Panc1 (cell line): ENCODE results near the gene RIPPLY2. TPM values are rescaled to one million over a fixed set of nuclear protein-coding genes. Genes with fewer than 3 reads are reported as not detected.

Experiments used
- ATAC-seq: fragments of 200-7000 bp; cut with Tn5 transposase; 2 replicates; pipeline ENCODE4 v1.9.1; 2020; ENCODE audit warnings: mild to moderate bottlenecking, moderate library complexity
- BruUV-seq: library from RNA; stranded (reverse); fragments of 400-500 nt; replicated peaks from 2 replicates; lab custom pipeline; 2021; lab: Mats Ljungman, UMichigan
- CTCF ChIA-PET: fragments of 300-600 bp; sonication (Branson Sonifier 250); formaldehyde crosslinking; loops from one replicate; lab custom pipeline; 2022; ENCODE audit warnings: antibody characterized with exemption; lab: Charles Lee
- POLR2A ChIA-PET: fragments of 300-600 bp; sonication (Branson Sonifier 250); formaldehyde crosslinking; loops from one replicate; lab custom pipeline; 2022; ENCODE audit warnings: antibody characterized with exemption; lab: Charles Lee
- DNase-seq: peaks from one replicate; pipeline ENCODE4 v3.0.0-alpha.2; 2010; ENCODE audit warnings: low read depth, low spot score
- H3K27ac ChIP-seq: 2 replicates; pipeline ENCODE4 v1.5.1; 2011; ENCODE audit warnings: mild to moderate bottlenecking, low read length, inconsistent platforms
- H3K27me3 ChIP-seq: fragments of 200-500 bp; sonication (Bioruptor generic); 2 replicates; pipeline ENCODE4 v1.6.0; 2014; ENCODE audit warnings: low read length, inconsistent platforms; ENCODE audit not compliant: control insufficient read depth, insufficient read depth
- H3K36me3 ChIP-seq: fragments of 200-500 bp; sonication (Bioruptor generic); 2 replicates; pipeline ENCODE4 v1.5.1; 2014; ENCODE audit warnings: inconsistent platforms, mild to moderate bottlenecking, low read length, moderate library complexity; ENCODE audit not compliant: control insufficient read depth, insufficient read depth
- H3K4me1 ChIP-seq: 2 replicates; pipeline ENCODE4 v1.5.1; 2011; ENCODE audit warnings: inconsistent platforms, mild to moderate bottlenecking, low read length, moderate library complexity; ENCODE audit not compliant: control insufficient read depth, insufficient read depth
- H3K4me3 ChIP-seq, 2 experiments: 2 replicates each; pipeline ENCODE4 v1.5.1; 2011 to 2012; ENCODE audit warnings: low read depth in 2 of 2, low read length in 2 of 2, mild to moderate bottlenecking in 2 of 2, inconsistent platforms in 1 of 2, moderate library complexity in 1 of 2
- H3K9me3 ChIP-seq: fragments of 200-500 bp; sonication (Bioruptor generic); 2 replicates; pipeline ENCODE4 v1.5.1; 2014; ENCODE audit warnings: low read depth, mild to moderate bottlenecking, inconsistent platforms, low read length, moderate library complexity; ENCODE audit not compliant: control insufficient read depth, insufficient read depth
- CTCF ChIP-seq: fragments of 450-650 bp; IDR thresholded peaks from 2 replicates; pipeline ENCODE4 v1.5.1; 2017; ENCODE audit warnings: mild to moderate bottlenecking
- POLR2AphosphoS5 ChIP-seq: IDR thresholded peaks from 2 replicates; pipeline ENCODE4 v1.6.1; 2012; ENCODE audit warnings: mild to moderate bottlenecking, low read depth, low read length, moderate library complexity
- REST ChIP-seq, 2 experiments: IDR thresholded peaks; 2 replicates each; pipeline ENCODE4 v1.6.1; 2011 to 2012; ENCODE audit warnings: low read depth in 2 of 2, control low read depth in 1 of 2, low read length in 1 of 2, mild to moderate bottlenecking in 1 of 2, moderate library complexity in 1 of 2; ENCODE audit not compliant: insufficient read depth in 1 of 2
- SIN3A ChIP-seq: IDR thresholded peaks from 2 replicates; pipeline ENCODE4 v1.6.1; 2012; ENCODE audit warnings: low read depth, mild to moderate bottlenecking, low read length, moderate library complexity, borderline replicate concordance; ENCODE audit not compliant: insufficient read depth
- TCF7L2 ChIP-seq: IDR thresholded peaks from 2 replicates; pipeline ENCODE4 v1.6.1; 2011; ENCODE audit warnings: mild to moderate bottlenecking, low read depth, low read length, inconsistent platforms
- in situ Hi-C: cut with HindIII; loops from 2 replicates; pipeline ENCODE4 v1.10.0; 2016; ENCODE audit warnings: low sequenced_read_pairs, low pct_unique_long_range_greater_than_20kb
- intact Hi-C: fragments of 100-400 bp; cut with micrococcal nuclease; formaldehyde crosslinking; loops from one replicate; pipeline ENCODE4 v1.10.0; 2022; ENCODE audit not compliant: unreplicated experiment
- total RNA-seq: library from RNA; stranded (reverse); gene quantifications from one replicate; pipeline ENCODE4 v1.2.1, GENCODE V29; 2021; ENCODE audit not compliant: unreplicated experiment

The RIPPLY2 gene
- total RNA-seq, 1 experiment from 2014 or later = 6.5 TPM

GRCh38 chr6:83875843-83876242 lies 22.7 kb downstream of the RIPPLY2 start:
- TF ChIP-seq CTCF = no peak
- TF ChIP-seq SIN3A = no peak
- no peak for TF ChIP-seq REST (IDR thresholded peaks at IDR 0.05; ENCODE audit: insufficient read depth in 1 of 2, low read depth in 2 of 2, low read length in 1 of 2)
- no peaks in the 10 kb centered on the region for H3K4me1 ChIP-seq
- ChIA-PET POLR2A (no interaction called here), CTCF (no interaction called here)
- H3K27ac ChIP-seq = no peak overlapping the region
- BruUV-seq = no TSS peak
- ATAC-seq = no peak
- in situ Hi-C loops (no loop called here), intact Hi-C loops (no loop called here)
- H3K4me3 ChIP-seq = no peak overlapping the region
- H3K27me3 ChIP-seq = no peaks in the 10 kb centered on the region
- no peak for DNase-seq
- no peaks in the 10 kb centered on the region for H3K9me3 ChIP-seq
- no peaks in the 10 kb centered on the region for H3K36me3 ChIP-seq

- DNase-seq (no peak), ATAC-seq (no peak)
- Histone ChIP-seq H3K9me3 (no peaks in the 10 kb centered on the region), H3K27ac (no peak overlapping the region), H3K4me3 (no peak overlapping the region), H3K27me3 (no peaks in the 10 kb centered on the region), H3K36me3 (no peaks in the 10 kb centered on the region), H3K4me1 (no peaks in the 10 kb centered on the region; the same call in 1 of the 2 replicates)
- TF ChIP-seq CTCF (no peak), REST (IDR thresholded peaks at IDR 0.05; ENCODE audit: insufficient read depth in 1 of 2, low read depth in 2 of 2, low read length in 1 of 2) (no peak), SIN3A (no peak), TCF7L2 (no peak), POLR2AphosphoS5 (no peak)
- POLR2A ChIA-PET = no interaction called here
- in situ Hi-C loops (no loop called here), intact Hi-C loops (no loop called here)
- CTCF ChIA-PET = no interaction called here
- BruUV-seq = no TSS peak
These were observed 25.9 kb downstream of the RIPPLY2 start for GRCh38 chr6:83878902-83879644.
